DMS153 treated with DMSO at 0.1 percent for 48 hours (cell line): ENCODE measurements around the gene SLC4A1AP.
A peak's percentile ranks its signal among the peaks of the same experiment; 100 is the strongest.

Experiments
- DNase-seq: peaks from one replicate; lab custom pipeline; 2025; ENCODE audit not compliant: unreplicated experiment; lab: John Stamatoyannopoulos, UW

SLC4A1AP gene

DNA sequence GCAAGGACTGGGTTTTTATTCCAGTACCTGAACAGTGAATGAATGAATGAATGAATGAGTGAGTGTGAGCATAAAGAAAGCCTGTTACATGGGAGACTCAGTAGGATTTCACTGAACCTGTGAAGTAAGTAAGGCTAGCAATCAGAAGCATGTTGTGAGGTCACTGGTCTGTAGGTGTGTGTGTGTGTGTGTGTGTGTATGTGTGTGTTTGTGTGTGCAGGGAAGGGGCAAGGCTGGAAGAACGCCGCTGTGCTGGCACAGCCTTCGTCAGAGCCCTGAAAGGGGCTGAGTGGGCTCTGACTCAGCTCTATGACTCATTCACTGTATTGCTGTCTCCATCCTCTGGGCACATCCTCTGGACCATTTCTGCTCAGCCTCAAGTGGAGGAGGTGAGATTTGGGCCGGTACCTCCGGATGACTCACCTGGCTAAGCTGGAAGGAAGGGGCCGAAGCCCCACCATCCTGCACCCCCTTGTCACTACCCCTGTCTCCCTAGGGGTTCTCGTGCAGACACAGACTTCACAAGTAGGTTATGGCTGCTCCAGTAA, 56.4 kb downstream of the SLC4A1AP start:
- DNase-seq = no peak

- no peak for DNase-seq
These were observed 57.6 kb downstream of the SLC4A1AP start for GRCh38 chr2:27721335-27721734.

- no peak for DNase-seq
These were observed 58.3 kb downstream of the SLC4A1AP start for GRCh38 chr2:27721884-27722485.

- no peak for DNase-seq
These were observed 59.9 kb downstream of the SLC4A1AP start for GRCh38 chr2:27723372-27724144.

DNA sequence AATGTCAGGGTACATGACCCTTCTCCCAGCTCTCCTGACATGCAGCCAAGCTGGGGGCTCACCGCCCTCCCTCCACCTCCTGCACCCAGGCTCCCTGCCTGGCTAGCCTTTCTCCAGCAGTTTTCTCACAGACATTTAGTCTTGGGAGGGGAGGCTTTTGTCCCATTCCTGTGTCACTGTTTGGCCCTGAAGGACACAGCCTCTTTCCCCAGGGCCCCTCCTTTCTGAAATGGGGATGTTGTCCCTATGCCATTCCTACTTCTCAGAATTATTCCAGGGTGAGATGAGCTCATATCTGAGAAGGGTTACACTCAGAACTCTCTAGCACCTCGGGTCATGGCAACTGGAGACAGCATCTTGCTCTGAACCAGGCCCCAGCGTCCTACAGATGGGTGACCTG, 60.5 kb downstream of the SLC4A1AP start:
- DNase-seq = no peak

DNA sequence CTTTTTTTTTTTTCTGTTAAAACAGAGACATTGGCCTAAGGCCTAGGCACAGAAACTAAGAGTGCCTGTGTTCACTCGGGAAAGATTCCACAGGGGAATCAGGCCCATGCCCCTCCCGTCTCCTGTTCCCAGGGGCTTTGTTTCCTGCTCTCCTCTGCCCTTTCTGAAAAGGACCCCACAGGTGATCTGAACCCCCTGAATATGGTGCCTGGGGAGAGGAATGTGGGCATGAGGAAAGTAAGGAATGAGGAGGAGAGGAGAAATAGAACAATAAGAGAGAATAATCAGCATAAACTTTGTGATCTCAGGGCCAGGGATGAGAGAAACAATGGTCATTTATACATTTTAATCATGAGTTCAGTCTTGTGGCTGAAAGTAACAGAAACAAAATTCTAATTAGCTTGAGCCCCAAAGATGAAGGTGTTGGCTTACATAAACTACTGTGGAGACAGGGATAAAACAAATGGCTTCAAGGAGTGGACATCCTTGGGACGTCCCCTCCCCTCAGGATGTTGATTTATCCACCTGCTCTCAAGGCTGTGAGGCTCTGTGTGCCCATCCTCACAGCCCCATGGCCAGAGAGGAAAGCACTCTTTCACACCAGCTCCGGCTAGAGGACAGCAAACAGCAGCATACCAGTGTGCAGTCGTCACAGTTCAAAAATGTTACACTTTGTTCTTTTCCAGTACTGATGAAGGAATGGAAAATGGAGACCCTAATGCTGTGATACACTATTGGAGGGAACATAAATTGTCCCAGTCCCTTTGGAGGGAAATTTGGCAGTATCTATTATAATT, 61.4 kb downstream of the SLC4A1AP start:
- DNase-seq = no peak

DNA sequence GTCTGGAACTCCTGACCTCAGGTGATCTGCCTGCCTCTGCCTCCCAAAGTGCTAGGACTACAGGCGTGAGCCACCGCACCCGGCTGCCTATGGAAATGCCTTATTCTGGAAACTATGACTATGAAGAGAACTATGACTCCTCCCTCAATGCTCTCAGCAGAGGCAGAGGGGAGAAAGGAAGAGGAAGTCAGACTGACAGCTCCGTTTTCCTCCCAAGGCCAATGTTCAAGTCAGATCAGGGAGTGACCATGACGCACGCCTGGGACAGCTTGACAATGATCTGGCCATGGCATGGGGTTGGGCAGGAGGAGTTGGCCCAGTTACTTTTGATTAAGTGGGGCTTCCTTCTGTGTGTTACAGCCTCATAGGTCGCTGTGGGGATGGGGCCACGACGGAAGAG, 63.6 kb downstream of the SLC4A1AP start:
- DNase-seq = no peak

DNA sequence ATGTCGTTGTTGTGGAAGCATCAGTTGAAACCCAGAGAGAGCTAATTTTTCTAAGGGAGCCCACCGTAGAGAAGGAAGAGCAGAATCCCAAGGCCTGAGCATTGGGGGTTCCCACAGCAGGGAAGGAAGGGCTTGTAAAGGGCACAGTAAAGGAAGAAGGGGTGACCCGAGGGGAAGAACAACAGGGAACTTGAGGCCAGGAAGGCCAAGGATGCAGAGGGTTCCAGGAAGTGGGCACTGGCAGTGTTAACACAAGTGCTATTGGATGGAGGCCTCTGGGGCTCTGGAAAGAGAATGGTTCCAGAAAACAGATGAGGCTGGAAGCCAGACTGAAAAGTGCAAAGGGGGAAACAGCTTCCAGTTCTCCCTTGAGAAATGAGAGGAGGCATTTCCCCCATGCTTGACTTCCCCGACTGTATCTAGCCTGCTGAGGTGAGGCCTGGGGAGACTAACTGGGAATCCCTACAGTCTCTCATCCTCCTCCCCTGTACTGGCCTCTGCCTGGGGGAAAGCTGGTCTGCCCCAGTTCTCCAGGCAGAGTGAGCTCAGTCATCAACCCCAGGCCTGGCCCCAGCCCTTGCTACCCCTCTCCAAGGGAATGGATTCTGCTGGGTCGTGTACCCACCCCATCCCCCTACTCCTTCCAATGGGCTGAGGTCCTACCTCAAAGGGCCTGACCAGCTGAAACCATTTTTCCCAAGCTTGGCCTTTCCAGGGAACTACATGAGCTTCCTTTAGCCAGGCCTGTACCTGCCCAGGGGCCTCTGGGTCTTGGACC, 64.6 kb downstream of the SLC4A1AP start:
- no peak for DNase-seq

DNA sequence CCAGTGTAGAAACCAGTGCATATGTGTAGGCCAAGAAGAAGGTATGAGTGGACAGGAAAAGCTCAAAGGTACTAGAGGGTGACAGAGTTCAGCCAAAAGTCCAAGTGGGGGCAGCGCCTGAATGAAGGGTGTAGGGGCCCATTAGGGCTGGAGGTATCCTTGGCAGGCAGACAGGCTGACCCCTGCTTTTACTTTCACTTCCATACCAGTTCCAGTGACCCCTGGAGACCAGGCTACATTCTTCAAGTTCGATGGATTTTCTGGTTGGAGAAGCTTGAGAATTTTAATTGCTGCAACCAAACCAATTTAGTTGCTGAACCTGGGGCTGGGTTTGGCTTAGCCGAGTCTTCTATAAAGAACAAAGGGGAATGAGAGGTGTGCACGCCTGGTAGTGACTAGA, 65.5 kb downstream of the SLC4A1AP start:
- no peak for DNase-seq

DNA sequence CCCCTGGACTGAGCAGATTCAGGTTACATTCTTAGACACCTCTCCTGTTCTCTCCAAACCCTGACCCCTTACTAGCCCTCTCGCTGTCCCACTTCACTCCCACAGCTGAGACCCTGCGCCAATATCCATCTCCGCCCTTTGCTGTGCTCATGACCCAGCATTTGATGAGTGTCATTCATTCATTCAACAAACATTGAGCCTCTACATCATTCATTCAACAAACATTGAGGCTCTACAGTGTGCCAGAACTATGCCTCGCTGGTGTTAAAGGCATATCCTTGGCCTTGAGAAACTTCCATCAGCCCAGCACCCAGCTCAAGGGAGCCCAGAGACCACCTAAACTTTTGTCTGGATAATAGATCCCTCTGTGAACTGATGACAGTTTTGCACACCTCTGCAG, 65.9 kb downstream of the SLC4A1AP start:
- DNase-seq = no peak

GRCh38 chr2:27730261-27730662, 66.6 kb downstream of the SLC4A1AP start:
- no peak for DNase-seq

DNA sequence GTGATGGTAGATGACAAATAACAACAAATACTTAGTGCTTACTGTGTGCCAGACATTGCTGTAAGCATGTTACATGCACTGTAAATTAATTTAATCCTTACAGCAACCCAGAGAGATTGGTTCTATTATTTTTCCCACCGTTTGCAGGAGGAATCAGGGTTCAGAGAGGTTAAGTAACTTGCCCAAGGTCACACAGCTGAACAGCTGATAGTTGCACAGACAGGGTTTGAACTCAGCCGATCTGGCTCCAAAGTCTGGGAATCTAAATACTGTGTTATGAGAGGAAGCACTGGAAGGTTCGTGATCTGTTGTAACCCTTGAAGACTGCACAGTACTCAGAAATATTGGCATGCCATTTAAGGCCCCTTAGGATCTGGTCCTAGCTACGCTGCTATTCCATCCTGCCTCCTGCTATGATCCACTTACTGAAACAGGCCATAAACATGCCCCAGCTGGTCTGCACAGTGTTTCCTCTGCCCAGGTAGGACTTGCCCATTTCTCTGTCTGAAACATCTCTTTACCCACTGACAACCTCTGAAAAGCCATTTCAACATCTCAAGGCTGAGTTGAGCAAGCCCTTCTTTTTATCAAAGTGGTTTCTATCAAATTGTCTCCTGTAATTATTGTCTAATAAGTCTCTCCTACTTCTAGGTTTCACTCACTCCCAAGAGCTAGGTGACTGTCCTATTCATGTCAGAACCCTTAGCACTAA, 67.4 kb downstream of the SLC4A1AP start:
- DNase-seq = no peak

GRCh38 chr2:27734305-27734704, 70.6 kb downstream of the SLC4A1AP start:
- no peak for DNase-seq

DNA sequence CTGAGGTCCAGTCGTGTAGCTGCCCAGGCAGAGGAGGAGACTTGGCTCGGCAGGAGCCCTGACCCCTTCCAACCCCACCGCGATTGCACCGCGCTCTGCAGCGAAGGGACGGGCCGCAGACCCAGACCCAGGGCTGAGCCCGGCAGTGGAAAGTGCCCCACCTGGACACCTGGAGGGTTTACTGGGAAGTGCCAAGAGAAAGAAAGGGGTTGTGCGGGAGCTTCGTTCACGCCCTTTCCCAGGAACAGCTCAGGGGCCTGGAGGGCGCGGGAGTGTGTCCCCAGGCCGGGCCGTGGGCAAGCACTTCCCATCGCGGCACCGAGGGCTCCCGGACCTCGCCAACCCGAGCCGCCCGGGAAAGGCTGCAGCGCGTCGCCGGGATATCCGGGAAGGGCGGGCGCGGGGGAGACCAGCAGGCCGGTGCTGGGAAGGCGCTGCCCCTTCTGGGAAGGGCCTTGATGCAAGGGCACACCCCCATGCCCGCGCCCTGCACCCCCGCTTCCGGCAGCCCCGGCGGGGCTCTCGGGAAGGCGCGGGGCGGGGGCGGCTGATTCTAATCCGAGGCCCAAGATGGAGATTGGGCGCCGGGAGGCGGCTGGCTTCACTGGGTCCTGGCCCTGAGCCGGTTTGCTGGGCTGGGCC, 71.7 kb downstream of the SLC4A1AP start:
- DNase-seq = peak; percentile 42

DNA sequence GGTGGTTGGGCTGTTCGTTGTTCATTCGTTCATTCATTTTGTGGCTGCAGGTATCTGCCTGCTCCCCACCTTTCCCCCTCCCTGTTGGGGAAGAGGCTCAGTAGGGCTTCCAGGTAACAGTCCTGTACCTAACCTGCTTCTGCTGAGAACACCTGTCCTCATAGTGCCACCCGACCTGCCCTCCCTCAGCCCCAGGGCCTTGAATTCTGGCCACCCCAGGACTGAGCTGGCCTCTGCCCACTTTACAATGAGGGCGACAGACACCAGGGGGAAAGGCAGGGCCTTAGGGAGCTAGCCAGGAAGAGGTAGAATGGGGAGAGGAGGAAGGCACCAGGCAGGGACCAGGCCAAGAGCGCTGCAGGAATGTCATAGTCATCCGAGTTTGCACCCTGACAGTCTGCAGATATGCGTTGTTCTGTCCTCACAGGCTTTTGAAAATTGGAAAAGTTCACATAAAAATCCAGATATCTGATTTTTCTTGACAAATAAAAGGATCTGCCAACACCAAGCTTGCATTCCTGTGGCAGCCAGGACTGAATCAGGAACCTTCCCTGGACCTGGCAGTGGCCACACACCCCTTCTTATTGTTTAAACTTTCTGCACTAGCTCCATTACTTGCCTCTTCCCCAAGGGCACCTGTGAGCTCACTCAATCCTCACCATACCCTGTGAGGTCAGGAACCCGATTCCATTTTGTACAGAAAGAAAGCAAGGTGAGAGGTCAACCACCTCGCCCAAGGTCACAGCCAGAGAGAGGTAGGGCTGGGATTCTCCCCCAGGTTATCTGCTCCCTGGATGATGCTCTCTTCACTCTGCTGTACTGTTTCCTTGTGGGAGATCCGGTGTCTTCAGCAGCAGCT, 72.6 kb downstream of the SLC4A1AP start:
- no peak for DNase-seq

DNA sequence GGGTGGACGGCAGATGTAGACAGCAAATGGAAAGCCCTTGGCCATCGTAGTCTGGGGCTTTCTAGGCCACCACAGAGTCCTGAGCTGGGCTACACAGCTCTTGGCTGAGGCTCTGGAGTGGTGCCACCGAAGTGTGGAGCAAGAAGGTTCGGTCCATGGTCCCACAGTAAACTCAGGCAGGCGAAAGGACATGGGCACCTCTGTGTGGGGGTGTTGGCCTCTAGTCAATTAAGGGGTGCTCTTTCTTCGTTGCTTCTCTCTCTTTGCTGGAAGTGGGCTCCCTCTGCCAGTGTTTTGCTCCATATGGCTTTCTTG, 73.2 kb downstream of the SLC4A1AP start:
- no peak for DNase-seq

DNA sequence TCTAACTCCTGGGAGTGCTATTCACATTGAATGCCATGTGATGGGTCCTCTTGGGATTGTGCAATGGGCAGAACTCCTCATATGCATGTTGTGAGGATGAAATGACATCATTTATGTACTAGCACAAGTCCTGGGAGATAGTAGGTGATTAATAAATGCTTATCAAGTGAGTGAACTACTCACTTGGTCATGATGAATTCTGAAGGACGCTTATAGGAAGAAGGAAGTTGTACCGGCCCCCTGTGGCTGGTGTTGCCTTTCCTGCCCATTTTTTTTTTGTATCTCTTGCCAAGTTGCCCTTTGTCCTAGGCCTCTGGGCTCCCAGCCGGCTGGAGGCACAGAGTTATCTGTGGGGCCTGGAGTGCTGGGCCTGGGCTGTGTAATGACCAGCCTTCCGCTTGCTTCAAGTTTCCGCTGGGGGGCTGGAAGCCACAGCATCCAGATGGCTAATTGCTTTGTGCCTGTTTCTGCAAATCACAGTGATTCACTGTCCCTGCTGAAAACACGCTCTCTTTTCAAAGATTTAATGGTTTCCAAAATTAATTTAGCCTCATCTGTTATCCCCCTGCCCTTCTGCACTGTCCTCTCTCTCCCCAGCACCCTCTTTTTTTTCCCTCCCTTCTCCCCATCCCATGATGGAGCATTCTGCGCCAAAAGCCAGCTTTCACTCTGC, 74.1 kb downstream of the SLC4A1AP start:
- DNase-seq = no peak

DNA sequence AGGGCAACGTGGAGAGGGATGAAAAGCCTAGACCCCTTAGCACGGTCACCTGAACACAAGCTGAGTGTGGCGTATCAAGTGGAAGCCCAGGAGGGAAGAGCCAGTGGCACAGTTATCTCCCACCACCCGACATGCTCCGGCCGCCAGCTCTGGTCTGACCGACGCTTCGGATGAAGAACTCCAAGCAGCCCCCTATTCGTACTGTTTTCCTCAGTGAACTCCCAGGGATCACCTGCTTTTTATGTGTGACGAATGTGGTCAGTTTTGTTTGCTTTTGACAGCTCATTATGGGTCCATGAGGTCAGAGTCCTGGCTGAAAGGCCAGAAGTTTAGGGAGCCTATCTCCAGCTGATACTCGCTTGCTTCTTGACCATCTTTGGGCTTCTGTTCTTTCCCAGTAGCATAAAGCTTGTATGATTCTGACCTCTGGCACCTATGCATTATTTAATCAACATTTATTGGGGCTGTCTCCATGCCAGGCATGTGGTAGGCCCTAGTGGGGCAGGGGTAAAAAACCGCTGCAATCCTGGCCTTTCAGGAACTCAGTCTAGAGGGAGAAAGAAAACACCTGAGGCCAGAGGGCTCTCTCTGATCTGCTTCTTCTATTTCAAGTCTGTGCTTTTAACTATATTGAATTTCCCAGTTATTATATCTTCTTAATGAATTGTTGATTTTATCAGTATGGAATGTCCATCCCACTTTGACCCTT, 74.8 kb downstream of the SLC4A1AP start:
- DNase-seq = no peak
